ENCODE data around the gene CRYGC.
"Not testable (repeated sequence)": the region's sequence is repeated elsewhere in the genome, so short reads cannot be mapped to it uniquely, and the experiment has no call there.

Gene CRYGC

DNA sequence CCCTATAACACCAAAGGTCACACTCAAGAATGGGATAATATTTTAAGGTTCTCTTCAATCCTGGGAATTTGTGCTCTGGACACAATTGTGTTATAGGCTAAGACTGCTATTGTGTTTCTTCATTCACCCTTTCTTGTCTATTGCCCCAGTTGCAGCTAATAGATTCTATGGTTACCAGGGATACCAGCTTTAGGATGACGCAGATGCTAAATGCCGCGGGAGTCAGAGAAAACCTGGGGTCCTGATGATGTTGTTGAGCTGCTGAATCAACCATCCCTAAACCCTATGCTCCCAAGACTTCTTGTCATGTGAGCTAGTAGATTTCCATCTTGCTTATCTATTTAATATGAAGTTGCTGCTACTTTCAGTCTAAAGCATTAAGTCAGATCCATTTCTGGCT is 10.7 kb downstream of the CRYGC start:
- TF ChIP-seq, protein P1, sequence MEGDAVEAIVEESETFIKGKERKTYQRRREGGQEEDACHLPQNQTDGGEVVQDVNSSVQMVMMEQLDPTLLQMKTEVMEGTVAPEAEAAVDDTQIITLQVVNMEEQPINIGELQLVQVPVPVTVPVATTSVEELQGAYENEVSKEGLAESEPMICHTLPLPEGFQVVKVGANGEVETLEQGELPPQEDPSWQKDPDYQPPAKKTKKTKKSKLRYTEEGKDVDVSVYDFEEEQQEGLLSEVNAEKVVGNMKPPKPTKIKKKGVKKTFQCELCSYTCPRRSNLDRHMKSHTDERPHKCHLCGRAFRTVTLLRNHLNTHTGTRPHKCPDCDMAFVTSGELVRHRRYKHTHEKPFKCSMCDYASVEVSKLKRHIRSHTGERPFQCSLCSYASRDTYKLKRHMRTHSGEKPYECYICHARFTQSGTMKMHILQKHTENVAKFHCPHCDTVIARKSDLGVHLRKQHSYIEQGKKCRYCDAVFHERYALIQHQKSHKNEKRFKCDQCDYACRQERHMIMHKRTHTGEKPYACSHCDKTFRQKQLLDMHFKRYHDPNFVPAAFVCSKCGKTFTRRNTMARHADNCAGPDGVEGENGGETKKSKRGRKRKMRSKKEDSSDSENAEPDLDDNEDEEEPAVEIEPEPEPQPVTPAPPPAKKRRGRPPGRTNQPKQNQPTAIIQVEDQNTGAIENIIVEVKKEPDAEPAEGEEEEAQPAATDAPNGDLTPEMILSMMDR (IDR thresholded peaks at IDR 0.05; ENCODE audit: low read depth, low read length, poor library complexity, severe bottlenecking): no peak
- TF ChIP-seq EZH2phosphoT487 (IDR thresholded peaks at IDR 0.05; ENCODE audit: borderline replicate concordance, low read length): no peak
- no peaks in the 10 kb centered on the region for H4K20me1 ChIP-seq (ENCODE audit: control insufficient read depth, insufficient read depth, low read depth, low read length)

GRCh38 chr2:208117390-208117789 is 12.2 kb downstream of the CRYGC start:
- H4K20me1 ChIP-seq (ENCODE audit: control insufficient read depth, insufficient read depth, low read depth, low read length); H3K36me3 ChIP-seq (ENCODE audit: control insufficient read depth, low read length); H3K4me2 ChIP-seq (ENCODE audit: low read length); H3K4me1 ChIP-seq (ENCODE audit: control insufficient read depth, low read length); H3K4me3 ChIP-seq (ENCODE audit: low read length); H3K79me2 ChIP-seq (ENCODE audit: control insufficient read depth, low read length); H3K9me3 ChIP-seq (ENCODE audit: control insufficient read depth, insufficient read depth, low read length); H3K9me2 ChIP-seq (replicated peaks; ENCODE audit: control insufficient read depth, low read length); H3K27me3 ChIP-seq (ENCODE audit: control insufficient read depth, low read length); H3K27ac ChIP-seq (ENCODE audit: low read depth, low read length); H3F3A ChIP-seq (ENCODE audit: control insufficient read depth, insufficient read depth): not testable (repeated sequence)

More for the DNA sequence above, 10.7 kb downstream of the CRYGC start:
- no peak overlapping the region for H3K4me3 ChIP-seq (ENCODE audit: low read length)
- H3K9me2 ChIP-seq (replicated peaks; ENCODE audit: control insufficient read depth, low read length): no peaks in the 10 kb centered on the region
- H3K79me2 ChIP-seq (ENCODE audit: control insufficient read depth, low read length): no peaks in the 10 kb centered on the region
- H3K9me3 ChIP-seq (ENCODE audit: control insufficient read depth, insufficient read depth, low read length): no peaks in the 10 kb centered on the region
- no peak overlapping the region for H3K27ac ChIP-seq (ENCODE audit: low read depth, low read length)
- H3K27me3 ChIP-seq (ENCODE audit: control insufficient read depth, low read length): peaks cover 12% of the 10 kb centered on the region; the same call in 1 of the 2 replicates
- H3K4me1 ChIP-seq (ENCODE audit: control insufficient read depth, low read length): no peaks in the 10 kb centered on the region
- H3F3A ChIP-seq (ENCODE audit: control insufficient read depth, insufficient read depth): no peaks in the 10 kb centered on the region
- H3K36me3 ChIP-seq (ENCODE audit: control insufficient read depth, low read length): no peaks in the 10 kb centered on the region
- no peak overlapping the region for H3K4me2 ChIP-seq (ENCODE audit: low read length)

- no peaks in the 10 kb centered on the region for H3K79me2 ChIP-seq (ENCODE audit: control insufficient read depth, low read length)
- H3K36me3 ChIP-seq (ENCODE audit: control insufficient read depth, low read length): no peaks in the 10 kb centered on the region
- H4K20me1 ChIP-seq (ENCODE audit: control insufficient read depth, insufficient read depth, low read depth, low read length): no peaks in the 10 kb centered on the region
- H3K9me2 ChIP-seq (replicated peaks; ENCODE audit: control insufficient read depth, low read length): no peaks in the 10 kb centered on the region
- TF ChIP-seq EZH2phosphoT487 (IDR thresholded peaks at IDR 0.05; ENCODE audit: borderline replicate concordance, low read length): no peak
- TF ChIP-seq, protein P1 (IDR thresholded peaks at IDR 0.05; ENCODE audit: low read depth, low read length, poor library complexity, severe bottlenecking): no peak
- no peaks in the 10 kb centered on the region for H3F3A ChIP-seq (ENCODE audit: control insufficient read depth, insufficient read depth)
- H3K4me2 ChIP-seq (ENCODE audit: low read length): no peak overlapping the region
- no peaks in the 10 kb centered on the region for H3K9me3 ChIP-seq (ENCODE audit: control insufficient read depth, insufficient read depth, low read length)
- no peak overlapping the region for H3K4me3 ChIP-seq (ENCODE audit: low read length)
- no peaks in the 10 kb centered on the region for H3K4me1 ChIP-seq (ENCODE audit: control insufficient read depth, low read length)
- H3K27ac ChIP-seq (ENCODE audit: low read depth, low read length): no peak overlapping the region
- no peaks in the 10 kb centered on the region for H3K27me3 ChIP-seq (ENCODE audit: control insufficient read depth, low read length)
Measured at GRCh38 chr2:208112969-208113368, 16.7 kb downstream of the CRYGC start.

DNA sequence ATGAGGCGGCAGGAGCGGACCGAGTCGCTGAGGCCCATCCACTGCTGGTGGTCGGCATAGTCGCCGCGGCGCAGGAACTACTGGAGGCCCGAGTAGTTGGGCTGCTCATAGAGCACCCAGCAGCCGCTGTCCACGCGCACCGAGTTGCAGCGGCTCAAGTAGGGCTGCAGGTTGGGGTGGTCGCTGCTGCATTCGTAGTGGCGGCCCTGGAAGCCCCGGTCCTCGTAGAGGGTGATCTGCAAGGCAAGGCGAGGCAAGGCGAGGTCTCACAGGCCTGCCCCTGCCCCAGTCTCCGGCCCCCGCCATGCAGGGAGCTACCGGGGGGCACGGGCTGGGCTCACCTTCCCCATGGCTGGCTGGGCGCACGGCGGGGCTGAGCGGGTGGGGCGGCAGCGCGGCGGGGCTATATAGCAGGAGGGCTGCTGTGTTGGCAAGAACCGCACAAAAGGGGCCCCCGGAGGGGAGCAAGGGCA is 17.3 kb downstream of the CRYGC start:
- not testable (repeated sequence) for H3F3A ChIP-seq (ENCODE audit: control insufficient read depth, insufficient read depth); H3K36me3 ChIP-seq (ENCODE audit: control insufficient read depth, low read length); H3K4me1 ChIP-seq (ENCODE audit: control insufficient read depth, low read length); H3K4me2 ChIP-seq (ENCODE audit: low read length); H3K79me2 ChIP-seq (ENCODE audit: control insufficient read depth, low read length); H4K20me1 ChIP-seq (ENCODE audit: control insufficient read depth, insufficient read depth, low read depth, low read length); H3K27me3 ChIP-seq (ENCODE audit: control insufficient read depth, low read length); H3K4me3 ChIP-seq (ENCODE audit: low read length); H3K9me3 ChIP-seq (ENCODE audit: control insufficient read depth, insufficient read depth, low read length); H3K27ac ChIP-seq (ENCODE audit: low read depth, low read length); H3K9me2 ChIP-seq (replicated peaks; ENCODE audit: control insufficient read depth, low read length)
